GM21528 (cell line): ENCODE data around the gene MPC1L.

ENCODE experiments used
- ATAC-seq: cut with Tn5 transposase; IDR thresholded peaks from one replicate; pipeline ENCODE4 v1.9.1; 2021; ENCODE audit warnings: mild to moderate bottlenecking, moderate library complexity; ENCODE audit not compliant: unreplicated experiment, low FRiP score

MPC1L gene

GRCh38 chrX:40625294-40625693, 2.1 kb downstream of the MPC1L start:
- no peak for ATAC-seq

GRCh38 chrX:40628506-40628905, 5.3 kb downstream of the MPC1L start:
- no peak for ATAC-seq

DNA sequence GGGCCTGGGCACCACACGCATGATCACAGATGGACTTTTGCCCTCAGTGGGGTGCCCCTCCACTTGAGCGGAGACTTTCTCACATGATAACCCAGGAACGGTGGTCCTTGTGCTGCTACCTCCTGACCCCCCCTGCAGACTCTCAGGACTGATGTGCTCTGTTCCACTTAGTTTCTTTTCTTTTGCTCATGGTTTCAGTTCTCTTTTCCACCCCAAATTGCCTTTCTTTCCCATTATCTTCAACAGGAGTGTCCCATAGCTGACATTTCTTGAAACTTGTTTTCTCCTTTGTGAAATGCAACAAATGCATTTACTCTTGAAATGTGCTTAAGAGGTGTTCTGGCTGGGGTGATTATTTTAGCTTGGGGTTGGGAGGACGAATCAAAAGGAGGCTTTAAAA, 9.0 kb downstream of the MPC1L start:
- ATAC-seq, result no peak

GRCh38 chrX:40637687-40638086, 14.5 kb downstream of the MPC1L start:
- no peak for ATAC-seq

GRCh38 chrX:40644176-40644575, 20.9 kb downstream of the MPC1L start:
- no peak for ATAC-seq

GRCh38 chrX:40644821-40645358, 21.7 kb downstream of the MPC1L start:
- no peak for ATAC-seq

- peak; percentile 14 for ATAC-seq
Observed at GRCh38 chrX:40646489-40647306, 23.5 kb downstream of the MPC1L start.

DNA sequence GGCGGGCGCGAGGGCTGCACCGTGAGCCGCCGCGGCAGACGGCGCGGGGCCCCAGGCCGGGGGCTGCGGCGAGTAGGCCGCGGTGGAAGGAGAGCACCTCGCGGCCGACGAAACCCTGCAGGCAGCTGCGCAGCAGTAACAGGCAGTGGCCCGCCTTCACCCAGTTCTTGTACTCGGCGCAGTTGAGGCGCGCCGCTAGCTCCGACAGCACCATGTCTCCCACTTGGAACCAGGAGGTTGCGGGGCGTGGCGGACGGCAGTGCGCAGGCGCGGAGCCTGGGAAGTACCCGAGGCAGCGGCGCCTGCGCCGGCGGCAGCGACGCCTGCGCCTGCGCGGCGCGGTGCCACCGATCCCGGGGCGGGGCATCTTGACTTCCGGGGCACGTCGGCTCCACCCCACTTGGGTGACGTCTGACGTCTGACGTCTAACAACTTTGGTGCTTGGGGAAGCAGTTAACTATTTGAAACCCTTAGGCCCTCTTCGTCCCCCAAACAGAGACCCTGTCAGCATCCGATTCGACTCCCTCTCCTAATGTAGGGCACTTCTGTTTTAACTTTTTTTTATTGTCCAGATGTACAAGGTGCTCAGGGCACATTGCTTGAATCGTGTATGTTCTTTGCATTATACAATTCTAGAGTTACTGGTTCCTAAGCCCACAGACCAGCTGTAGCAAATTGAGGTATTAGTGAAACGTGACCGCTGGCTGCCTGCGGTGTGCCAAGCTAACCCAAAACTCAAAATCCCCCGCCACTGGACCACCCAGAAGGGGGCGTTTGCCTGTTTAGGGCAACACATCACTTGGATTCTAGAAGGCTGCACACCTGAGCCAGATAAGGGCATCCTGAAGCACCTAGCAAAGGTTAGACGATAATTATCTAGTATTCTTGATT, 24.3 kb downstream of the MPC1L start, which contains the start of gene CXorf38:
TSS of gene CXorf38 (minus strand) at position 255 of the 891 bp plus-strand sequence. CDS start at position 214, 41 bp downstream.
- ATAC-seq, result peak; percentile 78

DNA sequence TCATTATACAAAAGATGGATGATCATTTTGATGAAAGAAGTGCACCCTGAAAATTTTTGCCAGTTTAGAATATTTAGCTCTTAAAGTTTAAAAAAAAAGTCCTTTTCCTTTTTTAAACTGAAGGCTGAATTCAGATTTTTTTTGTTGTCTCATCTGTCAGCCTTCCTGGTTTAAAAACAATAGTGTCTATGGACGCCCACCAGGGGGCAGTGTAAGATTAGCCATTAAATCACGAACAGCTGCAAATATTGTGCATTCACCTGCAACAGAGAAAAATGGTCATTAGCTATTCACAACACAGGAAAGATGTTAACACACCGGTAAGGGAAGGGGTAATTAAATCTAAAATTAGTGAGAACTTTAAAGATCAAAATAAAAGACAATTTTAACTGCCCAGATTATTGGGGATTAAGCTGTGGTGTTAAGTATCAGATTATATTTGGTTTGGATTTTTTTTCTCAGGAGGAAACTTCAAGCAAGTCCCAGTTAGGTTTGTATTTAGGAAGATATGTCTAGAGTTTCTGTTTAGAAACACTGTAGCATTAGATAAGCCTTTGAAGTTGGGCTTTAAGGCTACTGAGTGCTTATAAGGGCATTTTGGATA, 28.5 kb downstream of the MPC1L start:
- no peak for ATAC-seq

DNA sequence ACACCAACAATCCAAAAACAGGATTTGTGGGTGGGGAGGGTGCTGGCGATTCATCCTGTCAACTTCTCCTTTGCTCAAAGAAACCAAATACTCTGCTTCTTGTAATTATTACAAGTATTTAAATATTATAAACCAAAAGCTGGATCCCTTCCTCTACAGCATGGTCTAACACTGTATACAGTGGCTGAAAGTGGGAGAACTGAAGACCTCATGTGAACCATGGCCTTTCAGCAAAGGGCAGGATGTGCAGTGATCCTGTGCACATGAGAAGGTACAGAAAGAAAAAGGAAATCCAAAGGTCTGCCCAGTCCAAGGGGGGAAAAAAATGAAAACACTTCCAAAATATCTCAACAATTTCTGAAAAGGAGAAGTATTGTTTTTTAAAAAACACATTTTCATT, 29.4 kb downstream of the MPC1L start:
- ATAC-seq, result no peak

DNA sequence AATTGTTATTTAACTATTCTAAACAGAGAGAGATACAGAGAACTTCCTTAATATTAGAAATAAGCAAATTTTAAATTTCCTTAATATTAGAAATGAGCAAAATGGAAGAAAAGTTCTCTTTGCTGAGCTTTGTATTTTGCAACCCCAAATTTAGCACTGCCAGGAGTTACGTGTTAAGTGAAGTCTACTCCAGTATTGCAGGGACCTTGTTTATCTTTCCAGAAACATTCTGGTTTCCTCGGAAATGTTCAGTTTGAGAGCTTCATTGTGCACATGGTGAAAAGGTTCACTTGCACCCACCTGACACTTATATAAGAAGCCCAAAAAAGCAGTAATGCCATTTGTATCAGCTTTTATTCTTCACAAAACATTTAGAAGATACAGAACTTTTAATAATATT, 30.3 kb downstream of the MPC1L start:
- no peak for ATAC-seq

- no peak for ATAC-seq
Observed at GRCh38 chrX:40660381-40660780, 37.2 kb downstream of the MPC1L start.

DNA sequence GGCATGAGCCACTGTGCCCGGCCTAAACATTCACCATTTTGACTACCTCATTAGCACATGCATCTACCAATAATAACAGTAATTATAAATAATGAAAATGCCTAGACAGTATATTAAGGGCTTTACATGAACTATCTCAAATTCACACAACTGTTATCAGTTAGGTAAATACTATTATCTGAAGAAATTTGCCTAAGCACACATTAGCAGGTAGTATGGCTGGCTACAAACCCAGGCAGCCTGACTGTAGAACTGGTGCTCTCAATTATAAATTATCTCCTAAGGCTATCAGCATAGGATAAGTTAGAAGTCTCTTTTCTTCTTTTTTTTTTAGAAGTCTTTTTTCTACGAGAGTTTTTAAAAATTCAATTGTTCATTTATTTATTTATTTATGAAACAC, 38.3 kb downstream of the MPC1L start:
- ATAC-seq, result no peak

- ATAC-seq, result no peak
Observed at GRCh38 chrX:40663078-40663740, 40.0 kb downstream of the MPC1L start.

DNA sequence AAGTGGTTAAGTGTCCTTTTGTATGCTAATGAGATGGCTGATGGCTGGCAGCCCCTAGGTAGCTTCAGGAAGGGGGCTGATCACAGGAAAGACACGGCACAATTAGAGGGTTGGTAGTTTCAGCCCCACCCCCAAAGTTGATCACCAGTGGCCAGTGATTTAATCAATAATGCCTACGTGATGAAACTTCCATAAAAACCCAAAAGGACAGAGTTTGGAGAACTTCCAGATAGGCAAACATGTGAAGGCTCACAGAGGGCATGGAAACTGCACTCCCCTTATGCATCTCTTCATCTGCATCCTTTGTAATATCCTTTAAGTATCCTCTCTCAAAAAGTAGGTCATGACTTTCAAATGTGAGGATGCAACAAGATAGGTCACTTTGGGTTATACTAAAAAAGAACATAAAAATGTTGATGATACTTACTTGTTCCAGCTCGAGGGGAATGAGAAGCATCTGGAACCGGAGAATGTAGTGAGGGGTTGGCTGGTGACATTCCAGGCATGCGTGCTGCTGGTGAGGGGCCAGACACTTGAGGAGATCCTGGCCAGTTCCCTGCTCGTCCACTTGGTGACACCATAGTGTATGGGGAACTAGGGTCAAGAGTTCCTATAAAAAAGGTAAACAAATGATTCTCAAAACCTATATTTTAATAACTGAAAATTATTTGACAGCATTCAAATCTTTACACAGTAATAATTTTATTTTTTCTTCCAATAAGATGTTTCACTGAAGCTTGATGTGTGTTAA, 40.8 kb downstream of the MPC1L start:
- ATAC-seq, result no peak

DNA sequence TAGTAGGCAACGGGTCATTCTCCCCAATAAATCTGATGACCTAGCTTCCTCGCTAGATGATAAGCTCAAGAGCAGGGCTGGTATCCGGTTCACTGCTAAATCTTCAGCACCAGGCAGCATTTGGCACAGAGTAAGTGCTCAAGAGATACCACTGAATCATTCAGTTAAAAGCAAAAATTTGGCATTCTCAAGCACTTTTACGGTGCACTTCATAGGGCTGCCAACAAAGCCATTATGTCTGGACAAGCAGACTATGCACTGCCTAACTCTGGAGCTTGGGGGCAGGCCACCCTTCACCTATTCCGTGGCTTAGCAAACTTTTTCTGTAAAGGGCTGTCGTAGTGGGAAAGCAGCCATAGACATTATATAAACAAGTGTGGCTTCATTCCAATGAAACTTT, 47.9 kb downstream of the MPC1L start:
- ATAC-seq, result no peak
